HL-60/S4 treated with retinoic acid at 250 ng/mL for 4 days and 3 days (cell line): ENCODE measurements around the gene PTPRH.
"Not testable (repeated sequence)": the region's sequence is repeated elsewhere in the genome, so short reads cannot be mapped to it uniquely, and the experiment has no call there.

Experiments used
- in situ Hi-C: fragments of 300-500 bp; cut with MboI; formaldehyde crosslinking; loops from 2 replicates; pipeline ENCODE4 v1.7.0; 2022; ENCODE audit warnings: low sequenced_read_pairs

Gene PTPRH

DNA sequence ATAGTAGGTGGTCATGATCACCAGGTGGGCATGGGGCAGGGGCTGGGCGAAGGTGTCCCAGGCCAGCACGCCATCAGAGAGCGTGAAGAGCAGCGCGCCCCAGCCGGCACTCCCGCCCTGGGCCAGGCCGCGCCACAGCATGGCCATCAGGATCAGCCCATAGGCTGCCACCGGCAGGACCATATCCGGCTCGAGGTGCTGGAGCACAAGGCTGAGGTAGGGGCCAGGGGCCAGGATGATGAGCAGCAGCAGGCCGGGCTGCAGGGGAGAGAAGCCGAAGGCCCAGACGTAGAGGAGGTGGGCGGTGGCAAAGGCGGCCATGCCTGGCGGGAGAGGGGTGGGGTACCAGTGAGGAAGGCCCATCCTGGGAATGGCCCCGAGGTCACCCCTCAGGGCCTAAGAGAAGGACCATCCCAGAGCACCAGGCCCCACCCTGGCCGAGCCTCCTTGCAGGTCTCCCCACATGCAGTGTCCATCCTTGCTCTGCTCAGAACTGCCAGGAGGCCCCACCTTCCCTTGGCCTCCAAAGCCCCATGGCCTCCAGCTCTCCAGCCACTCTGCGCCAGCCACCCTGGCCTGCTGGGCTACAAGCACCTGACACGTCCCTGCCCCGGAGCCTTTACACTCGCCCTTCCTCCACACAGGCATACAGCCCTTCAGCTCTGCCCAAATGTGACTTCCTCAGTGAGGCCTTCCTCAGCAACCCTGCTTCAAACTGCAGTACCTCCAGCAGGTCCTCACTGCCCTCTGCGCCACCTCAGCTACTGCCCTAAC, 18.1 kb upstream of the PTPRH start:
- in situ Hi-C loops: no loop called here

DNA sequence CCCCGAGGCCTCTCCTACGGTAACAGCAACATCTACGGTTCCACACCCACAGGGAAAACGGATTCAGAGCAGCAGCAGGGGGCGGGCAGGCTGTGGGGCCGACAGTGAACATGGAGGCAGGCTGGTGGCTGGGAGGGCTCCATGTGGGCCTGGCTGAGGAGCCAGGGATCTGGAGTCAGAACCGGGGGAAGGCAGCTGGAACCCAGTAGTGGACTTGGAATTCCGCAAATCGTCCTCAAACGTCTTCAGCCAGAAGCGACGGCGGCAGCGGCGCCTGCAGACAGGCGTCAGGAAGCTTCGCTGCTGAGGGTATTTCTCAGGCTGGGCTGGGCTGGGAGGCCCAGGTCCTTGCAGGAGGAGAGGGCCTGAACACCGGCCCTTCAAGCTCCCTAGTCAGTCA, 17.5 kb upstream of the PTPRH start:
- in situ Hi-C loops: no loop called here

- in situ Hi-C loops: no loop called here
Observed at GRCh38 chr19:55226273-55226672, 17.0 kb upstream of the PTPRH start.

GRCh38 chr19:55225415-55225958, 16.2 kb upstream of the PTPRH start:
- in situ Hi-C loops: no loop called here

- in situ Hi-C loops: not testable (repeated sequence)
Observed at GRCh38 chr19:55224679-55225414, 15.5 kb upstream of the PTPRH start.

- in situ Hi-C loops: no loop called here
Observed at GRCh38 chr19:55224038-55224665, 14.9 kb upstream of the PTPRH start.

DNA sequence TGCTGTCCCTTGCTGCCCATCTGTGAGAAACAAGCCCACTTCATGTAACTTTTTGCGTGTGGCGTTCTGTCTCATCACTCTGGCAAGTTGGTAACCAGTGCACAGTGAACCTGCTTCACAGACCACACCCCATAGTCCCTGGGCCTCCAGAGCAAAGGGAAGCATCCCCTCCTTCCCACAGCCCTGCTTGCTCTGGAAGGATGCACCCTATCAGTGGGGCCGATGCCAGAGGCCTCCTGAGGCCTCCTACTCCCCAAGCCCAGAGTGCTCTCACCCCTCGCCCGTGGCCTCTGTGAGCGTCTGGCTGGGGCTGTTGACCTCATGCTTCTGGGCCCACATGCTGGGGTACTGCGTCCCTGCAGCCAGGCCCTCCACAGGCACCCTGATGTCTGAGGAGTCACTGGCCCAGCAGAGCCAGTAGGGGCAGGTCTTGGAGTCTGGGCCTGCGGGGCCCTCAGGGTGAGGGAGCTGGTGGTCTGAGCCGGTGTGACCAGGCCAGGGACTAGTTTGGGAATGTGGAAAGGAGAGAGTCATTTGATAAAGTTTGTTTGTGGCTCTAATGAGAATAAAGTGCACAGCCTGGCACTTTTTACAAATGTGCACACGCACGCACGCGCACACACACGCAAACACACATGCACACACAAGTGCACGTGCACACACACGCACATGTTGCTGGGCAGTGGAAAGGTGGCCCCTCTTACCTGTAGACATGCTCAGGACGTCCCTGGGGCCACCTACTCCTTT, 14.2 kb upstream of the PTPRH start:
- in situ Hi-C loops: no loop called here

DNA sequence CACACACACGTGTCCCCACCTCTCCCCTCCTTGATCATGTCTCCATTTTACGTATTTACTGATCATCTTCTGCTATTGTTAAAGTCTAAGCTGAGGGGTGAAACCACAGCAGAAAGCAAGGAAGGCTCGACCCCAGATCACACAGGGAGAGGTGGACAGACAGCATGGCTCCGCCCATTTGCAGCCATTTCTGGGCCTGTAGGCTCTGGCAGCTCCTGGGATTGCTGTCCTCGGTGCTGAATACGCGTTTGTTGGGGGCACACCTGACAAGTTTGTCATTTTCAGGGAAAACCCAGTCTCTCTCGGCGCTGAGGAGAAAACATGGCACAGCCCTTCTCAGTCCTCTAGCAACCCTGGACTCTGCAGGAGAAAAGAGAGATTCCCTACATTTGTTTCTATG, 11.2 kb upstream of the PTPRH start:
- in situ Hi-C loops: no loop called here

DNA sequence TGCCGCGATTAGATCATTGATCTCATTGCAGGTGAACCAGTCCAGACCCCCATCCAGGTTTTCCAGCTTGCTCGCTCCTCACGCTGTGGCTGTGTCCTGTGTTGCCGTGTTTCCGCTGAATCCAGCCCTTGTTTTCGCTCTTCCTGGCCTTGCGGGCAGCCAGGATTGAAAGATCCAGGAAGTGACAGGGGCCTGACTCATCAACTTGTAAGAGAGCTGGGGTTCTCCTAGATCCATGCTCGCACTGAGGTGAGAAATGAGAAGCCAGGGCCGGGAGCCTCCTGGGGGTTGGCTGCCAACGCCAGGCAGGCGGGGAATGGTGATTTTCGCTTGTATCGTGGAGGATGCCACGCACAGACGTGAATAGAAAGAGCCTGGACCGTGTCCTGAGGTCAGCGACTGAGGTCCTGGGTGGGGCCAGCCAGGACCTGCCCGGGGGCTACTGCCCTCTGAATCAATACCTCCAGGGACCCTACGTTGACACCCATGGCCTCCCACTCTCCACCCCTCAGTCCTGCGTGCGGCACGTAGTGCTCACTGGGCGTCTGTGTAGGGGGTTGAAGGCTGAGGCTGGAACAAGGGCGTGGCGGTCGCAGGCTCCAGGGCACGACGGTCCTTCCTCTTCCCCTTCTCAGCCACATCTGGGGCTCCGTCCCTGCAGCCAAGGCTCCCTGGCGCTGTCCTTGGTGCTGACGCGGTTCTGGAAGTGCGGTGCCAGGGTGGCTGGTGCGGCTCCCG, 7.3 kb upstream of the PTPRH start:
- in situ Hi-C loops: no loop called here

- in situ Hi-C loops: no loop called here
Observed at GRCh38 chr19:55213547-55213946, 4.2 kb upstream of the PTPRH start.

DNA sequence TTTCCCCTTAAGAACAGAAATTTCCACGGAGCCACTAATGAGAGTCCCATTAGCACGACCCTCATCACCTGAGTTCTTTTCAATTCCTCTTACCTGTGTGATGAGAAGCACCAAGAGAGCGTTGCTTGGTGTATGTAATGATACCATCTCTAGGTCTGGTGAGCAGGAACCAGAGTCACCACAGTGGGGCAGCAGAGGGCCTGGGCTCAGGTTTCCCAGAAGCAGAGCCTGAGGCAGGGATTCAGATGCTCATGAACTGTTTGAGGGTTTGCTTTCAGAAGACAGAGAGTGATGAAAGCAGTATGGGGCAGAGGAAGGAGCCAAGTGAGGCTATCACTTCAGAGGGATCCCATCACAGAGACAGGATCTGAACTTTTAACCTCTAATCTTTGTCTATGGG, 3.1 kb upstream of the PTPRH start:
- in situ Hi-C loops: no loop called here

- in situ Hi-C loops: no loop called here
Observed at GRCh38 chr19:55209693-55210472, 582 bp upstream of the PTPRH start.

DNA sequence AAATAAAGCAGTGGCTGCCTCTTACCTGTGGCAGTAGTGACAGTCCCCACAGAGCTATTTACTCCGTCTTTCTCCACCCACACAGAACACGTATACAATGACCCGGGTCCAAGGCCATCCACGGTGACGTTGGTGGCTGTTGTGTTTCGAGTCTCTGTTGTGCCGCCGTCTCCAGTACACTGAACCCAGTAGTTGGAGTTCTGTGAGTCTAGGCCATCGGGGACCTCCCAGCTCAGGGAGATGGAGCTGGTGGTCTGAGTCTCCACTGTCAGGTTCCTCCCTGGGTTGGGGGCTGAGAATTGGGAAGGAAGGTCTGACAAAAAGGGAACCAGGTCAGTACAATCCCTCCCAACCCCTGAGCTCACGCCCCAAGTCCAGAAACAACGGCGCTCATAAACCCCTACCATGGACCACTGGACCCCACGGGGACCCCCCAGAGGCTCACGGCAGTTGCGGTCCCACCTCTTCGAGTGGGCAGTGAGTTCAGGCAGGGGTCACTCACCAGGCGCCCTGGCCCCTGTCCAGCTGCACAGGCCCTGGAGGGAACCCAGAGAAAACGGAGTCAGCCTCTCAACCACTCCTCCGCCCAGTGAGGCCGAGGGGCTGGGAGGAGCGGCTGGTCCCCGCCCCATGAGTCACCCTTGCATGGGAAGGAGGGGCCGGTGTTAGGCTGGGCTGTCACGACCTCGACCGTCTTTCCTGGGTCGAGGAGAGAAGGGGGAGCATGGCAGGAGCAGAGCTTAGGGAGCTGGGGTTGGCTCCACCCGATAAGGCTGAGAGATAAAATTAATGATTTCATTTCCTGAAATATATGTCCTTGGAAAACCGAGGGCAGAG, 2.4 kb downstream of the PTPRH start:
- in situ Hi-C loops: no loop called here

DNA sequence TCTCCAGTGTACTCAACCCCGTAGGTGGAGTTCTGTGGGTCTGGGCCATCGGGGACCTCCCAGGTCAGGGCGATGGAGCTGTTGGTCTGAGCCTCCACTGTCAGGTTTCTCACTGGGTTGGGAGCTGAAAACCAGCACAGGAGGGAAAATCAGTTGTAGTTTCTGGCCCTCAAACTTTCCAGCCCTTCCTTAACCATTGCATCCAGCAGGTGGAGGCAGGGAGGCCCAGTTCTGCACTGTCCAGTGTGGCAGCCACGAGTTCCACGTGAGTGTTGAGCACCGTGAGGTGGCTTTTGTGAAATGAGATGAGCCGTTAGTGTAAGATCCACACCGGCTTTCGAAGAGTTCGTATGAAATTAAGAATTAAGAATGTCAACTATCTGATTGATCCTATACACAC, 7.1 kb downstream of the PTPRH start:
- in situ Hi-C loops: not testable (repeated sequence)

- in situ Hi-C loops: no loop called here
Observed at GRCh38 chr19:55199620-55200204, 9.6 kb downstream of the PTPRH start.

DNA sequence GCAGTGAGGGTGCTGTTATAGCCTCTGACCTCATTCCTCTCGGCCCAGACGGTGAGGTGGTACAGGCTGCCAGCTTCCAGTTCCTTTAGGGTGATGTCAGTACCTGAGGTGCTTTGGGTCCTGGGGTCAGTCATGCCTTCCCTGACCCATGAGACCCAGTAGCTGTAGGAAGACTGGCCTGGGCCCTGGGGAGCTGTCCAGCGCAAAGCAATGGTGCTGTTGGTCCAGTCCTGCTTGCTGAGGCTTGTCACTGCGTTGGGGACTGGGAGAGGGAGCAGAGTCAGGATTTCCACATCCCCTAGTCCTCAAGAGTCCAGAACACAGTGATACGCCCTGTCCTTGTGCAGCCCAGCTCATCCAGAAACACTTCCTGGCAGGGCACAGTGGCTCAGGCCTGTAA, 10.7 kb downstream of the PTPRH start:
- in situ Hi-C loops: no loop called here

- in situ Hi-C loops: no loop called here
Observed at GRCh38 chr19:55197528-55197927, 11.8 kb downstream of the PTPRH start.

DNA sequence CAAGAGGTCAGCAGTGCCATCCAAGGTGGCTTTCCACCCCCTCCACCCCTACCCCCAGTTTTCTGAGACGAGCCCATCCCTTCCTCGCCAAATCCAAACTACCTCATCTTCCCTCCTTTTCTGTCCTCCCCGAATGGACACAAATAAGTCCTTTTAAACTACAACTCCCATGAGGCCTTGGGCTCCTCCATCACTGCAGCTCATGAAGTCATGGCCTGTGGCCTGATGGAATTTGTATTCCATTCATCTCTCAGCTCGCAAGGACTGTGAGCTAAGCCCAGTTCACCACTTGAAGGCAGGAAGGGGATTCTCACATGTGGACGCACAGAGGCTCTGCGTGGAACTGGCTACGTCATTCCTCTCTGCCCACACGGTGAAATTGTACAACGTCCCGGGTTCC, 12.5 kb downstream of the PTPRH start:
- in situ Hi-C loops: no loop called here
